IMR-90 (cell line): ENCODE data around the gene URM1. TPM values are rescaled to one million over a fixed set of nuclear protein-coding genes. Genes with fewer than 3 reads are reported as not detected.

Experiments
- ATAC-seq: fragments of 200-7000 bp; cut with Tn5 transposase; 2 replicates; pipeline ENCODE4 v1.9.1; 2020; ENCODE audit warnings: low read depth, mild to moderate bottlenecking, moderate library complexity
- BruUV-seq: library from RNA; stranded (reverse); fragments of 400-500 nt; replicated peaks from 2 replicates; lab custom pipeline; 2021; lab: Mats Ljungman, UMichigan
- CTCF ChIA-PET: fragments of 300-600 bp; formaldehyde crosslinking; extraction: SDS; loops from one replicate; lab custom pipeline; 2021; ENCODE audit warnings: antibody characterized with exemption; lab: Yijun Ruan, JAX
- POLR2A ChIA-PET: fragments of 300-600 bp; sonication (Branson Sonifier 250); formaldehyde crosslinking; loops from one replicate; lab custom pipeline; 2022; ENCODE audit warnings: antibody characterized with exemption; ENCODE audit not compliant: unreplicated experiment; lab: Charles Lee
- DNase-seq: peaks from one replicate; pipeline ENCODE4 v3.0.0; 2013
- H2AFZ ChIP-seq: replicated peaks from 2 replicates; pipeline ENCODE3; 2013; ENCODE audit warnings: low read length, mild to moderate bottlenecking; ENCODE audit not compliant: poor library complexity
- H2AK5ac ChIP-seq: 2 replicates; pipeline ENCODE4 v1.6.1; 2013; ENCODE audit warnings: low read depth, low read length, inconsistent platforms
- H2AK9ac ChIP-seq: replicated peaks from 2 replicates; pipeline ENCODE3; 2013; ENCODE audit warnings: mild to moderate bottlenecking, low read depth, low read length, moderate library complexity; ENCODE audit not compliant: poor library complexity
- H2BK120ac ChIP-seq: 2 replicates; pipeline ENCODE4 v1.6.1; 2013; ENCODE audit warnings: low read depth, low read length, inconsistent platforms
- H2BK15ac ChIP-seq: 3 replicates; pipeline ENCODE4 v1.6.1; 2013; ENCODE audit warnings: low read depth, low read length, inconsistent platforms
- H2BK20ac ChIP-seq: 2 replicates; pipeline ENCODE4 v1.6.1; 2013; ENCODE audit warnings: low read depth, mild to moderate bottlenecking, inconsistent platforms, low read length, moderate library complexity
- H2BK5ac ChIP-seq: 2 replicates; pipeline ENCODE4 v1.6.1; 2013; ENCODE audit warnings: mild to moderate bottlenecking, low read depth, low read length, inconsistent platforms; ENCODE audit not compliant: poor library complexity, severe bottlenecking
- H3K14ac ChIP-seq: replicated peaks from 2 replicates; pipeline ENCODE4 v1.6.1; 2013; ENCODE audit warnings: low read depth, low read length, inconsistent platforms
- H3K18ac ChIP-seq: 2 replicates; pipeline ENCODE4 v1.6.1; 2013; ENCODE audit warnings: low read depth, low read length, control low read depth
- H3K23ac ChIP-seq: 2 replicates; pipeline ENCODE4 v1.6.1; 2013; ENCODE audit warnings: low read depth, low read length, inconsistent platforms
- H3K27ac ChIP-seq: 2 replicates; pipeline ENCODE4 v1.5.1; 2013; ENCODE audit warnings: mild to moderate bottlenecking, control low read depth, low read length; ENCODE audit not compliant: insufficient read depth
- H3K27me3 ChIP-seq: 2 replicates; pipeline ENCODE4 v1.6.1; 2013; ENCODE audit warnings: low read length; ENCODE audit not compliant: control insufficient read depth, insufficient read depth
- H3K36me3 ChIP-seq: 2 replicates; pipeline ENCODE4 v1.6.1; 2013; ENCODE audit warnings: low read length, mixed read lengths; ENCODE audit not compliant: control insufficient read depth, insufficient read depth
- H3K4ac ChIP-seq: 2 replicates; pipeline ENCODE4 v1.6.1; 2013; ENCODE audit warnings: low read depth, low read length, inconsistent platforms
- H3K4me1 ChIP-seq: 2 replicates; pipeline ENCODE4 v1.6.1; 2013; ENCODE audit warnings: low read length, mixed read lengths; ENCODE audit not compliant: control insufficient read depth, insufficient read depth
- H3K4me2 ChIP-seq: 2 replicates; pipeline ENCODE4 v1.6.1; 2013; ENCODE audit warnings: low read depth, mild to moderate bottlenecking, control low read depth, low read length, moderate library complexity
- H3K4me3 ChIP-seq: 2 replicates; pipeline ENCODE4 v1.5.1; 2013; ENCODE audit warnings: low read depth, mild to moderate bottlenecking, control low read depth, low read length, moderate library complexity; ENCODE audit not compliant: insufficient read depth
- H3K56ac ChIP-seq: 2 replicates; pipeline ENCODE4 v1.6.1; 2013; ENCODE audit warnings: low read length, inconsistent platforms; ENCODE audit not compliant: insufficient read depth; ENCODE audit errors: extremely low read depth
- H3K79me1 ChIP-seq, 2 experiments: 2 replicates each; pipeline ENCODE4 v1.6.1; 2013; ENCODE audit warnings: low read length in 2 of 2, inconsistent platforms in 1 of 2, low read depth in 1 of 2
- H3K9ac ChIP-seq: 2 replicates; pipeline ENCODE4 v1.6.1; 2013; ENCODE audit warnings: low read depth, low read length, control low read depth
- H3K9me1 ChIP-seq: 2 replicates; pipeline ENCODE4 v1.6.1; 2013; ENCODE audit warnings: low read length, inconsistent platforms; ENCODE audit not compliant: insufficient read depth
- H3K9me3 ChIP-seq: 2 replicates; pipeline ENCODE4 v1.6.1; 2013; ENCODE audit warnings: low read length; ENCODE audit not compliant: control insufficient read depth, insufficient read depth
- H4K20me1 ChIP-seq: 2 replicates; pipeline ENCODE4 v1.6.1; 2013; ENCODE audit warnings: low read length, inconsistent platforms; ENCODE audit not compliant: insufficient read depth
- H4K5ac ChIP-seq: 2 replicates; pipeline ENCODE4 v1.6.1; 2013; ENCODE audit warnings: mild to moderate bottlenecking, low read depth, low read length, control low read depth
- H4K8ac ChIP-seq, 2 experiments: 2 replicates each; pipeline ENCODE4 v1.6.1; 2013; ENCODE audit warnings: low read depth in 2 of 2, low read length in 2 of 2, control low read depth in 1 of 2, inconsistent platforms in 1 of 2
- H4K91ac ChIP-seq: 2 replicates; pipeline ENCODE4 v1.6.1; 2013; ENCODE audit warnings: low read depth, low read length, inconsistent platforms; ENCODE audit not compliant: insufficient read depth
- FOS ChIP-seq: fragments of 150-350 bp; IDR thresholded peaks from 2 replicates; pipeline ENCODE4 v1.6.1; 2016; ENCODE audit warnings: low read depth, low read length
- MAZ ChIP-seq: IDR thresholded peaks from 2 replicates; pipeline ENCODE4 v1.6.1; 2012; ENCODE audit warnings: low read depth, mild to moderate bottlenecking, low read length, improper control_type of control experiment, moderate library complexity, borderline replicate concordance
- MXI1 ChIP-seq: IDR thresholded peaks from 2 replicates; pipeline ENCODE4 v1.6.1; 2012; ENCODE audit warnings: low read depth, mild to moderate bottlenecking, low read length, moderate library complexity, borderline replicate concordance
- NFE2L2 ChIP-seq: fragments of 150-350 bp; IDR thresholded peaks from 2 replicates; pipeline ENCODE4 v1.6.1; 2016; ENCODE audit warnings: low read depth, mild to moderate bottlenecking, low read length
- POLR2A ChIP-seq: IDR thresholded peaks from 2 replicates; pipeline ENCODE4 v1.6.1; 2012; ENCODE audit warnings: mild to moderate bottlenecking, low read depth, low read length
- RFX5 ChIP-seq: IDR thresholded peaks from 2 replicates; pipeline ENCODE4 v1.8.0; 2012; ENCODE audit warnings: low read depth, mild to moderate bottlenecking, low read length, moderate library complexity
- WGBS, 2 experiments: methylation state at CpG; one replicate each; pipeline versions ENCODE4 v1.1.5 to v1.1.7; 2013; ENCODE audit warnings: missing lambda C conversion rate in 2 of 2; ENCODE audit not compliant: insufficient read length in 1 of 2; ENCODE audit errors: extremely low coverage in 2 of 2; 5-methylcytosine and 5-hydroxymethylcytosine counted together
- dilution Hi-C: fragments of 300-500 bp; cut with HindIII; formaldehyde crosslinking; loops from one replicate; pipeline ENCODE4 v1.14.3; 2018; ENCODE audit warnings: low sequenced_read_pairs; ENCODE audit not compliant: unreplicated experiment
- in situ Hi-C: fragments of 300-500 bp; cut with MboI; formaldehyde crosslinking; loops from 3 replicates; pipeline ENCODE4 v1.14.3; 2019; ENCODE audit warnings: low sequenced_read_pairs, inconsistent platforms, mixed read lengths
- intact Hi-C: fragments of 100-400 bp; cut with micrococcal nuclease; formaldehyde crosslinking; loops from 2 replicates; pipeline ENCODE4 v1.10.0; 2022
- polyA plus RNA-seq, 3 experiments: library from polyadenylated mRNA; depleted of rRNA; stranded (reverse); fragments of >200 nt; gene quantifications; 2 replicates each; pipeline ENCODE4 v1.2.3, GENCODE V29; 2012; ENCODE audit warnings: low replicate concordance in 1 of 3
- total RNA-seq: library from RNA; depleted of rRNA; stranded (reverse); fragments of >200 nt; gene quantifications from 2 replicates; pipeline ENCODE4 v1.2.3, GENCODE V29; 2012

Gene URM1
- total and polyA plus RNA-seq, 2 of the 4 experiments (the other 2 are of a cell fraction), result 33.2 to 66.9 TPM

DNA sequence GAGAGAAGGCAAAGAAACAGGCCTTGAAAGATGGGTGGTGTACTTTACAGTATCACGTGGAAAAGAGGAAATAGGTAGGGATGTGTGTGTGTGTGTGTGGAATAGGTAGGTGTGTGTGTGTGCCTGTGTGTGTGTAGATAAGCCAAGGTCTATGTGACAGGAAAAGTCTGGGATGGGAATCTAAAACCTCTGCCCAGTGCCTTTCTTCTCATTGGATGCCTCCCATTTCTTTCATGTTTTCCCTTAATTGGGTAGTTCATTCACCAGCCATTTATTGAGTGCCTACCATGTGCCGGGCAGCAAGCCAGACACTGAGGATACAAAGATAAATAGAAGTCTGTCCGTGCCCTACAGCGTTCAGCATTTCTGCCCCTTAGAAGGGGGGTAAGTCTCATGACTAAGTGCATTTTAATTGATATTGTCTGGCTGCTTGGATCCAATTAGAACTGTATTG lies 1.0 kb downstream of the URM1 start:
- ChIA-PET CTCF (interaction anchor here (0.7 to 1.7 kb wide), 2 partner anchors 10 to 191 kb away, joined by 3 to 4 read pairs; no protein-coding TSS in a partner anchor), POLR2A (no interaction called here)
- H2BK5ac ChIP-seq, result peak overlapping the region; percentile 87
- no peak overlapping the region for H2AFZ ChIP-seq
- no peak overlapping the region for H2BK20ac ChIP-seq
- H3K27me3 ChIP-seq, result no peaks in the 10 kb centered on the region
- H2AK5ac ChIP-seq, result peak overlapping the region; percentile 88; the same call in 1 of the 2 replicates
- H3K4ac ChIP-seq, result peak overlapping the region; percentile 88
- TF ChIP-seq MXI1 (no peak), POLR2A (no peak), RFX5 (no peak), FOS (no peak), NFE2L2 (no peak), MAZ (no peak)
- peak overlapping the region; percentile 95 to 98 for H4K8ac ChIP-seq
- peak overlapping the region; percentile 89 for H3K23ac ChIP-seq
- in situ Hi-C loops, result no loop called here
- peak overlapping the region; percentile 90 for H3K27ac ChIP-seq
- dilution Hi-C loops, result no loop called here
- peak overlapping the region; percentile 90 for H4K91ac ChIP-seq
- peaks cover 2% of the 10 kb centered on the region; the same call in 1 of the 2 replicates for H3K36me3 ChIP-seq
- intact Hi-C loops, result no loop called here
- H3K18ac ChIP-seq, result no peak overlapping the region
- peaks cover 12% of the 10 kb centered on the region for H3K9me1 ChIP-seq
- no peak for DNase-seq
- peaks cover 14% of the 10 kb centered on the region for H3K4me1 ChIP-seq
- no peak overlapping the region; the same call in 2 of the 3 replicates for H2BK15ac ChIP-seq
- no peaks in the 10 kb centered on the region for H3K9me3 ChIP-seq
- peak overlapping the region; percentile 92; the same call in 1 of the 2 replicates for H3K56ac ChIP-seq
- peak overlapping the region; percentile 96 for H3K4me2 ChIP-seq
- peak overlapping the region; percentile 75 for H2AK9ac ChIP-seq
- H2BK120ac ChIP-seq, result no peak overlapping the region
- peak overlapping the region; percentile 92; the same call in 1 of the 2 replicates for H4K5ac ChIP-seq
- ATAC-seq, result no peak
- peak overlapping the region; percentile 77 for H3K4me3 ChIP-seq
- H3K9ac ChIP-seq, result peak overlapping the region; percentile 94
- 0 out of 2 replicates have a peak, but pooled peaks cover 4% of the 10 kb centered on the region for H4K20me1 ChIP-seq
- H3K14ac ChIP-seq, result peak overlapping the region; percentile 41
- no TSS peak for BruUV-seq
- no CpG with 5 or more reads among the region's 4 CpGs for WGBS, 2 experiments
- H3K79me1 ChIP-seq, result peaks cover 28 to 76% of the 10 kb centered on the region in 2 experiments
